ENCODE measurements around the gene NID1.

Gene NID1

DNA sequence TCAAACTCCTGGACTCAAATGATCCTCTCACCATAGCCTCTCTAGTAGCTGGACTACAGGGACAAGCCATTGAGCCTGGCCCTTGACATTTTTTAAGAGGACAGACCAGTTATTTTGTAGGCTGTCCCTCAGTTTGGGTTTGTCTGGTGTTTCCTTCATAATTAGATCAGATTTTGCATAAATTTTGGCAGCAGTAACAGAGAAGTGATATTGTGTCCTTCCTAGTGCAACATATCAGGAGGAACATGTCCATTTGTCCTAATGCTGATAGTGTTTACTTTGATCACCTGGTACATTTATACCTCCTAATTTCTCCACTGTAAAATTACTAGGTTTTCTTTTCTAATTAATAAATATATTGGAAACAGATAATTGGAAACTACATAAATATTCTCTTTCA is 5.9 kb upstream of the NID1 start:
- no peak for TF ChIP-seq ZFX (IDR thresholded peaks at IDR 0.05)
- TF ChIP-seq, protein P1, sequence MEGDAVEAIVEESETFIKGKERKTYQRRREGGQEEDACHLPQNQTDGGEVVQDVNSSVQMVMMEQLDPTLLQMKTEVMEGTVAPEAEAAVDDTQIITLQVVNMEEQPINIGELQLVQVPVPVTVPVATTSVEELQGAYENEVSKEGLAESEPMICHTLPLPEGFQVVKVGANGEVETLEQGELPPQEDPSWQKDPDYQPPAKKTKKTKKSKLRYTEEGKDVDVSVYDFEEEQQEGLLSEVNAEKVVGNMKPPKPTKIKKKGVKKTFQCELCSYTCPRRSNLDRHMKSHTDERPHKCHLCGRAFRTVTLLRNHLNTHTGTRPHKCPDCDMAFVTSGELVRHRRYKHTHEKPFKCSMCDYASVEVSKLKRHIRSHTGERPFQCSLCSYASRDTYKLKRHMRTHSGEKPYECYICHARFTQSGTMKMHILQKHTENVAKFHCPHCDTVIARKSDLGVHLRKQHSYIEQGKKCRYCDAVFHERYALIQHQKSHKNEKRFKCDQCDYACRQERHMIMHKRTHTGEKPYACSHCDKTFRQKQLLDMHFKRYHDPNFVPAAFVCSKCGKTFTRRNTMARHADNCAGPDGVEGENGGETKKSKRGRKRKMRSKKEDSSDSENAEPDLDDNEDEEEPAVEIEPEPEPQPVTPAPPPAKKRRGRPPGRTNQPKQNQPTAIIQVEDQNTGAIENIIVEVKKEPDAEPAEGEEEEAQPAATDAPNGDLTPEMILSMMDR (conservative IDR thresholded peaks at IDR 0.05), result no peak

DNA sequence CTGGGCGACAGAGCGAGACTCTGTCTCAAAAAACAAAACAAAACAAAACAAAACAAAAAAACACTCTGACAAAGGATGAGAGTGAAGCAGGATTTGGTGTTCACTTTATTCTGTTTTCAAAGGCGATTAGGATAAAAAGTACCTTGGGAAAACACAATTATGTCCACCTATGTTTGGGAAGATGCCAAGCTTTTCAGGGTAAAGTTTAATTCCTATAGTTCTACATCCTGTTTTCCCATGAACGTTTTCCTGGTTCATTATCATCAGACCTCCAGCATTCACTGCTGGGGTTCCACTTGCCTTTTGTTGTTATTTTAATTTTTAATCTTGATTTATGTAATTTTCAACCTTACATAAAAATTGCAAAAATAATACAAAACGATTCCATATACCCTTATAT is 4.9 kb upstream of the NID1 start:
- no peak for TF ChIP-seq ZFX (IDR thresholded peaks at IDR 0.05)
- TF ChIP-seq, protein P1 (conservative IDR thresholded peaks at IDR 0.05), result no peak
- H3K27ac ChIP-seq, result no peak overlapping the region

More for the DNA sequence above, 5.9 kb upstream of the NID1 start:
- no peak overlapping the region for H3K27ac ChIP-seq

DNA sequence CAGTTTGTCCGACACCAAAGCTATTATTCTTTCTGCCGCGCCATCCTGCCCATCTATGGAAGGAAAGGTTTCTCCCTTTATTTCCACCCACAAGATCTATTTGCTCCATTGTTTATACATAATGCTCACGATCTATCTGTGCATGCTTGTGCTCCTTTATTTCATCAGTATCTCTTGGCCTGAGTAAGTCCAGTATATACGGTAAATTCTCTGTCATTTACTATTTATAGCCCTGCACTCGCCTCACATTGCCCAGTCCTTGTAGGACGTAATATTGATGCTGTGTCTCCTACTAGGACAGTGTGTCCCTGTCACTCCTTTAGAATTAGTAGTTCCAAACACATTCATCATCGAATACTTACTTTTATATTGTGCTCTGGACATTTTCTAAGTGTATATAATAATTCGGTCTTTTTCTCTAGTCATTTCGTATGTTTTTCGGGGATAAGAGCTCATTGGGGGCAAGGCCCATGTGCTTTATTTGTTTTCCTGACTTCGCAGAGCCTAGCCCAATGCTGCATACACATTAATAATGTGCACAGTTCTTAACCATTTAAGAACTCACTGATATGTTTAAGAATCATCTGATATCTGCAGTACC is 3.1 kb upstream of the NID1 start:
- no peak for TF ChIP-seq ZFX (IDR thresholded peaks at IDR 0.05)
- TF ChIP-seq, protein P1 (conservative IDR thresholded peaks at IDR 0.05), result no peak
- H3K27ac ChIP-seq, result no peak overlapping the region

DNA sequence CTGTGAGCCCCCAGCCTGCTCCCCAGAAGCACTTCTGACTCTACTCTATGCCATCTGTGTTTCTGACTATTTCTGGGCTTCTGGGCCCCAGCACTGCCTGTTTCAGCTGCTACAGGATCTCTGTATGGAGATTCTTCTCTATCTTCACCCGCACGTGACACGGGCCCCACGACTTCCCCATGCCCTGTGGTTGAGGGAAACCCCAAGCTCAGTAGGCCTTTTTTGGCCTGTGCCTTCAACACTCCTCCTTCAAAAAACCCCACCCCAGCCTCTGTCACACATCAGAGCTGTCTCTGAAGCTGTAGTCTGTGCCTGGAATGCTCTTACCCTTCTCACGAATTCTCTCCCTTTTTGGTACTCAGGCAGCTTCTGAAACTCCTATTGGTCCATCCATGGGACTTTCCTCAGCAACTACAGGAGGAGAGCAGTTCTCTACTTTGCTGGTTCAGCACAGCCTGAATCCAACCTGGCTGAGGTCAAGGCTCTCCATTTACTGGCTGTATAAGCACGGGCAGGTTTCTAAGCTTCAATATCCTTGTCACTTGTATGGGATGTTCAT is 2.0 kb upstream of the NID1 start:
- no peak overlapping the region for H3K27ac ChIP-seq
- no peak for TF ChIP-seq ZFX (IDR thresholded peaks at IDR 0.05)
- TF ChIP-seq, protein P1 (conservative IDR thresholded peaks at IDR 0.05), result no peak

- no peak for TF ChIP-seq ZFX (IDR thresholded peaks at IDR 0.05)
- TF ChIP-seq, protein P1 (conservative IDR thresholded peaks at IDR 0.05), result no peak
- H3K27ac ChIP-seq, result no peak overlapping the region
Measured at GRCh38 chr1:236066054-236066453, 1.2 kb upstream of the NID1 start.

GRCh38 chr1:236065509-236066005 is 667 bp upstream of the NID1 start:
- H3K27ac ChIP-seq, result no peak overlapping the region
- TF ChIP-seq, protein P1 (conservative IDR thresholded peaks at IDR 0.05), result no peak
- TF ChIP-seq ZFX (IDR thresholded peaks at IDR 0.05), result no peak

- no peak for TF ChIP-seq ZFX (IDR thresholded peaks at IDR 0.05)
- TF ChIP-seq, protein P1 (conservative IDR thresholded peaks at IDR 0.05), result no peak
- no peak overlapping the region for H3K27ac ChIP-seq
Measured at GRCh38 chr1:236063919-236064673, 794 bp downstream of the NID1 start.

Data from C4-2B (cell line).